Measurements from ENCODE around the gene C14orf93. TPM values are rescaled to one million over a fixed set of nuclear protein-coding genes. Genes with fewer than 3 reads are reported as not detected.
"Not testable (repeated sequence)": the region's sequence is repeated elsewhere in the genome, so short reads cannot be mapped to it uniquely, and the experiment has no call there.

The C14orf93 gene
- total RNA-seq, 1 donor from 2014 or later: 12.4 TPM

GRCh38 chr14:22972313-22972930, 37.5 kb downstream of the C14orf93 start:
- Mint-ChIP-seq H3K9me3 (ENCODE audit: unreplicated experiment) (no peaks in the 10 kb centered on the region), H3K4me3 (ENCODE audit: unreplicated experiment) (no peak overlapping the region), H3K27me3 (ENCODE audit: unreplicated experiment) (no peaks in the 10 kb centered on the region), H3K27ac (ENCODE audit: unreplicated experiment) (no peak overlapping the region), H3K4me1 (ENCODE audit: unreplicated experiment) (peaks cover 41% of the 10 kb centered on the region), H3K36me3 (ENCODE audit: unreplicated experiment) (peaks cover 48% of the 10 kb centered on the region)
- TF ChIP-seq CTCF (IDR thresholded peaks at IDR 0.05): no peak
- no peak for DNase-seq (ENCODE audit: extremely low spot score, unreplicated experiment)

- no peak for TF ChIP-seq CTCF (IDR thresholded peaks at IDR 0.05)
- Mint-ChIP-seq H3K27ac (ENCODE audit: unreplicated experiment) (no peak overlapping the region), H3K4me3 (ENCODE audit: unreplicated experiment) (no peak overlapping the region), H3K27me3 (ENCODE audit: unreplicated experiment) (no peaks in the 10 kb centered on the region), H3K36me3 (ENCODE audit: unreplicated experiment) (peaks cover 46% of the 10 kb centered on the region), H3K4me1 (ENCODE audit: unreplicated experiment) (peaks cover 28% of the 10 kb centered on the region), H3K9me3 (ENCODE audit: unreplicated experiment) (no peaks in the 10 kb centered on the region)
- no peak for DNase-seq (ENCODE audit: extremely low spot score, unreplicated experiment)
Observed at GRCh38 chr14:22971152-22971551, 38.8 kb downstream of the C14orf93 start.

GRCh38 chr14:22966783-22967269, 43.1 kb downstream of the C14orf93 start:
- no peaks in the 10 kb centered on the region for H3K9me3 Mint-ChIP-seq (ENCODE audit: unreplicated experiment)

GRCh38 chr14:22965916-22966782, 43.8 kb downstream of the C14orf93 start:
- H3K4me1 Mint-ChIP-seq (ENCODE audit: unreplicated experiment); H3K4me3 Mint-ChIP-seq (ENCODE audit: unreplicated experiment); H3K9me3 Mint-ChIP-seq (ENCODE audit: unreplicated experiment); H3K36me3 Mint-ChIP-seq (ENCODE audit: unreplicated experiment); DNase-seq (ENCODE audit: extremely low spot score, unreplicated experiment); H3K27ac Mint-ChIP-seq (ENCODE audit: unreplicated experiment); H3K27me3 Mint-ChIP-seq (ENCODE audit: unreplicated experiment): not testable (repeated sequence)

More at GRCh38 chr14:22966783-22967269, 43.1 kb downstream of the C14orf93 start:
- Mint-ChIP-seq H3K4me3 (ENCODE audit: unreplicated experiment) (no peak overlapping the region), H3K27me3 (ENCODE audit: unreplicated experiment) (no peaks in the 10 kb centered on the region), H3K4me1 (ENCODE audit: unreplicated experiment) (no peaks in the 10 kb centered on the region), H3K27ac (ENCODE audit: unreplicated experiment) (no peak overlapping the region), H3K36me3 (ENCODE audit: unreplicated experiment) (peaks cover 15% of the 10 kb centered on the region)
- TF ChIP-seq CTCF (IDR thresholded peaks at IDR 0.05): no peak
- DNase-seq (ENCODE audit: extremely low spot score, unreplicated experiment): no peak

GRCh38 chr14:22962061-22962676, 47.8 kb downstream of the C14orf93 start:
- Mint-ChIP-seq H3K36me3 (ENCODE audit: unreplicated experiment) (no peaks in the 10 kb centered on the region), H3K27ac (ENCODE audit: unreplicated experiment) (no peak overlapping the region), H3K4me1 (ENCODE audit: unreplicated experiment) (no peaks in the 10 kb centered on the region), H3K9me3 (ENCODE audit: unreplicated experiment) (no peaks in the 10 kb centered on the region), H3K4me3 (ENCODE audit: unreplicated experiment) (no peak overlapping the region), H3K27me3 (ENCODE audit: unreplicated experiment) (no peaks in the 10 kb centered on the region)
- no peak for DNase-seq (ENCODE audit: extremely low spot score, unreplicated experiment)
- no peak for TF ChIP-seq CTCF (IDR thresholded peaks at IDR 0.05)
